Lower leg skin (tissue), 3 donors: ENCODE measurements around the gene FGF9.

ENCODE experiments used
- CTCF ChIP-seq, 3 donors: fragments of 450-650 bp; IDR thresholded peaks; one replicate each; pipeline ENCODE4 v1.5.1; 2016; ENCODE audit warnings: antibody characterized with exemption in 3 of 3, mild to moderate bottlenecking in 3 of 3, moderate library complexity in 2 of 3
- POLR2A ChIP-seq, 2 donors: fragments of 450-650 bp; IDR thresholded peaks; one replicate each; pipeline ENCODE4 v1.6.1; 2016 to 2017; ENCODE audit warnings: antibody characterized with exemption in 2 of 2, mild to moderate bottlenecking in 1 of 2, moderate library complexity in 1 of 2

- TF ChIP-seq CTCF (IDR thresholded peaks at IDR 0.05), result no peak
- TF ChIP-seq POLR2A (IDR thresholded peaks at IDR 0.05), result no peak
Observed at GRCh38 chr13:21742096-21742495, 71.2 kb downstream of the FGF9 start.
